HG03565 (cell line): ENCODE data around the gene TOM1L2.
"Not testable (repeated sequence)": the region's sequence is repeated elsewhere in the genome, so short reads cannot be mapped to it uniquely, and the experiment has no call there.

Source experiments
- ATAC-seq: cut with Tn5 transposase; IDR thresholded peaks from one replicate; pipeline ENCODE4 v1.9.1; 2021; ENCODE audit warnings: mild to moderate bottlenecking, moderate library complexity; ENCODE audit not compliant: unreplicated experiment

The TOM1L2 gene

DNA sequence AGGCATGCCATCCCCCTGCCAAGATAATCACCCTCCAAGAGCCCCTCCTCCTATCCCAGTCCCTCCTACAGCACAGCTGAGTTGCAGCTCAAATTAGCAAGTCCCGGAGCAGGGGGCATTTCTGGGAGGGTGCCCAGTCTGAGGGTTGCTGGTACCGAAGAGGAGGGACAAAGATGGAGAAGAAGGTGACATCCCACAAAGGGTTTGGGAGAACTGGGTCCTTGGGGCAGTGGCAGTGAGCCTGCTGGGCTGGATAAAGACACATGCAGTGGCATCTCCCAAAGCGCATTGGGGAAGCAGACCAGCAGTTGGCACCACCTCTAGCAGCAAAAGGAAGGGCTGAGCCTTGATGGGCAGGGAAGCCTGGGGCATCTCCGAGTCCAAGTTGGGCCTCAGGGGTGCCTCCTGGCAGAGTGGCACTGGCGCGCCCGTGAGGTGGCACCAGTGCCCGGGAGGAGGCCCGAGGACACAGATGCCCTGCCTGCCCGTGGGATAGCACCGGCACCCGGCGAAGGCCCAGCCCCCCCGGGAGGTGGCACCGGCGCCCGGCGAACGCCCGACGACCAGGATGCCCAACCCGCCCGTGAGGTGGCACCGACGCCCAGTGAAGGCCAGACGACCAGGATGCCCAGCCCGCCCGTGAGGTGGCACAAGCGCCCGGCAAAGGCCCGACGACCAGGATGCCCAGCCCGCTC is 622 bp downstream of the TOM1L2 start:
- ATAC-seq: no peak

DNA sequence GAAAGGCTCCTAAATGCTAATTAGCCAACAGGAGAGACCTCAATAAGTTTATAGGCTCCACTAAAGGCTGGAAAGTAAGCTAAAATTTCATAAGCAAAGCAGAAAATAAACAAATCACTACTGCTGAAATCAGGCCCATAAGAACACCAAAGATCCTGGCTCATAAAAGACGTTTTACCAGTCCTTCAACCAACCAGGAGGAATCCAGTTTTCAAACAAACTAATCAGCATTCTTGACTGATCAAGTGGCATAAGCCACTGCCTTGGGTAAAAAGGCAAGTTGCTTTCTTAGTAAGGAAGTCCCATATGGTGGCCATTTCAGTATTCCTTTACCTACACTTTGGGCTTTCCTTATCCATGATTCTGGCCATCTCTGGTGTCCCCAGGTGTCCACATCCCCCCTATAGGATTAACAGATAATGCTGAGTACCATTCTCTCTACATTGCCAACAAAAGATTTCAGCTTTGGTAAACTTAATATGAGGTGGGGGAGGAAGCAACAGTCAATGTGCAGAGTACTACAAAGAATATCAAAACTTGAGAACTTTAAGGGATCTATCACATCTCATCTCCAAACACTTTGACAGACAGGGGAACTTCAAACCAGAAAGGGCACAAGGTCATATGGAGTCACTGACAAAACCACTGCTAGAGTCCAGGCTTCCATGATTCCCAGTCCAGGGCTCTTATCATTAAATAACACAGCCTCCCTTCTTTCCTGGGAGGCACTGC is 1.3 kb downstream of the TOM1L2 start:
- ATAC-seq: no peak

DNA sequence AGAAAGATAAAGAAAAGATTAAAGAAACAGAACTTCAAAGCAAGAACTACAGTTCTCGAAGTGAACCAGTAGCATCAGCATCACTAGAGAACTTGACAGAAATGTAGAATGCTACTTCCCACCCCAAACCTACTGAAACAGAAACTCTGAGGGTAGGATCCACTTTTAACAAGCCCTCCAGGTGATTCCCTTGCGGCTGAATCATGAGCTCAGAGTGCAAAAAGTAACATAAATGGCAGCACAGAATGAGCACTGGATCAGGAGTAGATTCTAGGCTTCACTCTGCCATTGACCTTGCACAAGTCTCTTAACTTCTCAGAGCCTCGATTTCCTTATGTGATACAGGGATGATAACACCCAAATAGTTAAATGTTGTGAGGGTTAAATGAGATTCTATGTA is 5.8 kb downstream of the TOM1L2 start:
- ATAC-seq: no peak

DNA sequence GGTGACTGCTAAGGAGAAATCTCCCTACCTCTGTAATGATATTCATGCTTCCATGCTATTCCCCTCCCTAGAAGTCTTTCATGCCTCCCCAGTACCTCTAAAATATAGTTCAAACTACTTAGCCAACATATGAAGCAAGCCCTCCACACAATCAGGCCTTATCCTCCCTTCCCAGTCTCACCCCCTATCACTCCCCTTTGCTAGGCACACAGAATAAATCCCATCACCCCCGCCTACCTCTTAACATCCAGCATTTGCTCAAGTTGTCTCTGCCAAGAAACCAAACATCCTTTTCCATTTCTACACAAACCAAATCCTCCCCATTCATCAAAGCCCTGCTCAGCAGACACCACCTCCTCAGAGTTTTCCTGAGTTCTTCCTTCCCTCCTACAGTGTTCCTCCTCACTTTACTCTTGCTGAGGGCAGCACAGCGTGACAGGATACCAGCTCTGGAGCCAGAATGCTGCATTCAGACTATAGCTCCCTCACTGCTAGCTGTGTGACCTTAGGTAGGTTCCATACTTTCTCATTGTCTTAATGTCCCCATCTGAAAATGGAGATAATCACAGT is 7.0 kb downstream of the TOM1L2 start:
- ATAC-seq: no peak

DNA sequence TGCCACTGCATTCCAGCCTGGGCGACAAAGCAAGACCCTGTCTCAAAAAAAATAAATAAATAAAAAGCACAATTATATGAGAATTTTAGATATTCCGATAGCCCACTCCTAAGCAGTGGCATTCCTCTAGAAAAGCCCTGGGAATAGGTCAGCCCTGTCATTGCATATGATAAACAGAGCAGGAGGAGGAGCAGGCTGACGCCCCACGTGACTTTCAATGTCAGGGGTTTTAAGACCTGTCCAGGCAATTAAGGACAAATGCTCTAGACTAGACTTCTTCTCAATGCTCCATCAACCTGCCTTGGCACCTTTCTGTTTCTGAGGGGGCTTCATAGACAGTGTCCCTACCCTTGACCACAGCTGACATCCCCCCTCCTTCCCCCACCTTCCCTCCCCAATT is 7.5 kb downstream of the TOM1L2 start:
- no peak for ATAC-seq

DNA sequence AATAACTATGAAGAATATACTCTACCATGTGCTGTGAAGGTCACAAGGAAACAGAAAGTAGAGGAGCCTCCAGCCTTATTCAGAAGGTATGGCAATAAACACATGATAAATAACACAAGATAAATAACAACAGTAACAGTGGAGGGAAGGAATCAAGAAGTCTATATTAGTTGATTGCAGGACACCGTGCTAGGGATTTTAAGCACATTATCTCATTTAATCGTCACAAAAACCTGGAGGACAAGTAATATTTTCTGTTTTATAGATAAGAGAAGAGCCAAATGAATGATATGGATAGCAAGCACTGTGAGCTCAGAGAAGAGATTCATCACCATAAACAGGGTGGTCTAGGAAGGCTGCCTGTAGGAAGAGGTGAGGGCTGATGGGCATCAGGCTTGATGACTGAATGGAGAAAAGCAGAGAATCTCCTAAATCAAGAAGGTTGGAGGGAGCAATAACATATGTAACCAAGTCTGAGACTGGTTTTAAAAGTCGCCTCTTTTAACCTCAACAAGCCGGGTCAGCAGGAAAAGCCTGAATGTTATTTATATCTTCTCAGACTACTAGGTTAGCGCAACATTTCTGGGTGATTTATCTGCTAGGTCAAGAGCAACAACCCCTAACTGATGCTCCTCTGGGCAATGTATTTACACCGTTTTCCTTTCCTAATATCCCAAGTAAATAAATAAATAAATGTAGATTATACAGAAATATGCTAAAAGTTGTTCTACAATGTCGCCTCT is 8.3 kb downstream of the TOM1L2 start:
- ATAC-seq: no peak

DNA sequence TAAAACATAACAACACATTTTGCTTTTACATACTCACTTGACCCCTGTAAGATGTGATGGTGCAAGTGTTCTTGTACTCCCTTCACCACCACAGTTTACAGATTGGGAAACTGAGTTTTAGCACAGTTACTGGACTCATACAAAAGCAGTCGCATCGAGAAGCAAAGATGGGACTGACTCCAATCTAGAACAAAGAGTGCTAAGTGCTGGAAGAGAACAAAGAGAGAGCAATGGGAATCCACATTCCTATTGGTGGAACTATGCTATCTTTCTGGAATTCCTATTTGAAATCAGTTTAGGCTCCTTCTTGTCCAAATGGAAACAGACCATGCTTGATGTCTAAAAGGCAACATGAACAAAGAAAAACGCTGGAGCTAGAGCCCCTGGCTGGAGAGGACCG is 9.1 kb downstream of the TOM1L2 start:
- no peak for ATAC-seq

DNA sequence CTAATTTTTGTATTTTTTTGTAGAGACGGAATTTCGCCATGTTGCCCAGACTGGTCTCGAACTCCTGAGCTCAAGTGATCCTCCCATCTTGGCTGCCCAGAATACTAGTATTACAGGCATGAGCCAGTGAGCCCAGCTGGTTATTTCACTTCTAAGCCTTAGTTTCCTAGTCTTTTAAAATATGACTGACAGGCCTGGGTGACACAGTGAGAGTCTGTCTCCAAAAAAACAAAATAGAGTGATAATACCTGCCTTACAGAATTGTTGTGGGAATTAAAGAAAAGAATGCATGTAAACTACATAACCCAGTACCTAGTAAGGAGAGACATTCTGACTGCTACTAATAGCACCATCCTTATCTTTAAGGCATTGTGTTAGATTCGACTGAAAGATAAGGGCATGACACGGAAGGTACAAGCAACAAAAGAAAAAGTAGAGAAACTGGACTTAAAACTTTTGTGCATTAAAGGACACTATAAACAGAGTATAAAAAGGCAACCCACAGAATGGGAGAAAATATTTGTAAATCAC is 11.6 kb downstream of the TOM1L2 start:
- ATAC-seq: no peak

DNA sequence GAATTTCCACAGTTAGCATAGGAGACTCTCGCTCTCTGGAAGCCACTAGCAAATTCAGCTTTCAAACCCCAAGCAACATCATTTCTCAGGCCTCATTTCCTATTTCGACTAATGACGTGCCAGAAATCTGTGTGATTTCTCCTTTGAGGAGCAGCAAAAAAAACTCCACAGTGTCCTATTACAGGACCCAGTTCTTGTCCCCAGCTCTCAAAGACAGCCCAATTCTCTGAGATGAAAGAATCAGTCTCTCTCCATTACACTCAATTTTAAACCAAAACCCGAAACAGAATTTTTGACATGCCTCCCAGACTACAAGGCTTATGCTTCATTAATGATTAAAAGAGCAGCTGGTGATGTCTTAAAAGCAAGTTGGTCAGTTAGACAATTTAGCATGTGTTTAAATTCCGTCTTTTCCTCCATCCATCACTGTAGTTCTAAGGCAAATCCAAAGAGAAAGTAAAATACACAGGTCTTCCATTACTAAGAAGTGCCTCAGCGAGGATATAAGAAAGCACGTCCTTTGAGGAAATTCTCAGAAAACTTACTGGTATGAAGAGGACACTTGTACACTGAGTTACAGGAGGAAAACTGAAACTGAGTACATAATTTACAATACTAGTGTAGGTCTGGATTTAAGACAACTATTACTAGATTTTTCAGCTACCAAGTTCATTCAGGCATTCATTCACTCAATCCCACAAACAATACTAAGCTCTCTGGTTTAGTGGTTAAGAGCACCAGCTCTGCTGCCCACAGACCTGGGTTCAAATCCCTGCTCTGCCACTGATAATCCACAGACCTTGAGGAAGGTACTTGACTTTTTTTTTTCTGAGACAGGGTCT is 12.5 kb downstream of the TOM1L2 start:
- no peak for ATAC-seq

DNA sequence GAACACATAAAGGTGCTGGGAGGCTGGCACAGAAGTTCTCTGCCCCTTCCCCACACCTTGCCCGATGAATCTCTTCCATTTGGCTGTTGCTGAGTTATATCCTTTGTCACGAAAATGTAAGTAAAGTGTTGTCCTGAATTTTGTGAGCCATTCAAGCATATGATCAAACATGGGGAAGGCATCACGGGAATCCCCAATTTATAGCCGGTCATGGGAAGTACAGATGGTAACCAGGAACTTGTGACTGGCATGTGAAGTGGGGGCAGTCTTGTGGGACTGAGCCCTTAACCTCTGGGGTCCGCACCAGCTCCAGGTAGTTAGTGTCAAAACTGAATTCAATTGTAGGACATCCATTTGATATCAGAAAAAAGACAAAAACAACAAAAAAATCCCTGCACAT is 13.2 kb downstream of the TOM1L2 start:
- ATAC-seq: no peak

DNA sequence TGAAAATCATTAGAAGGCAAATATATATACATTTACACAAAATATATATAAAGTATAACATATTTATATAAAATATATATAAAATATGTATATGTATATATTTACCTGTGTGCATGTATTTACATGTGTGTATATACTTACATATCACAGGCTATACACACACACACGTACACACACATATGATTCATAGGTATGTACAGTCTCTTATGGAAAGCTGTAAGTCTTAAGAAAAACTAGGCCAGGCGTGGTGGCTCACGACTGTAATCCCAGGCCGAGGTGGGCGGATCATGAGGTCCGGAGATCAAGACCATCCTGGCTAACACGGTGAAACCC is 14.7 kb downstream of the TOM1L2 start:
- no peak for ATAC-seq

DNA sequence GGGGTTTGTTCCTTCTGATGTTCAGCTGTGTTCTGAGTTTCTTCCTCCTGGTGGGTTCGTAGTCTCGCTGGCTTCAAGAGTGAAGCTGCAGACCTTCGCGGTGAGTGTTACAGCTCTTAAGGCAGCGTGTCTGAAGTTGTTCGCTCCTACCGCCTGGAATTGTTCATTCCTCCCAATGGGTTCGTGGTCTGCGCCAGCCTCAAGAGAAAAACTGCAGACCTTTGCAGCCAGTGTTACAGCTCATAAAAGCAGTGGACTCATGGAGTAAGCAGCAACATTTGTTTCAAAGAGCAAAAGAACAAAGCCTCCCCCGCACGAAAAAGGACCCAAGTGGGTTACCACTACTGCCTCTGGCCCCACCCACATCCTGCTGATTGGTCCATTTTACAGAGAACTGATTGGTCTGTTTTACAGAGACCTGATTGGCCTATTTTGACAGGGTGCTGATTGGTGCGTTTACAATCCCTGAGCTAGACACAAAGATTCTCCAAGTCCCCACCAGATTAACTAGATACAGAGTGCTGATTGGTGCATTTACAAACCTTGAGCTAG is 16.3 kb downstream of the TOM1L2 start:
- not testable (repeated sequence) for ATAC-seq

DNA sequence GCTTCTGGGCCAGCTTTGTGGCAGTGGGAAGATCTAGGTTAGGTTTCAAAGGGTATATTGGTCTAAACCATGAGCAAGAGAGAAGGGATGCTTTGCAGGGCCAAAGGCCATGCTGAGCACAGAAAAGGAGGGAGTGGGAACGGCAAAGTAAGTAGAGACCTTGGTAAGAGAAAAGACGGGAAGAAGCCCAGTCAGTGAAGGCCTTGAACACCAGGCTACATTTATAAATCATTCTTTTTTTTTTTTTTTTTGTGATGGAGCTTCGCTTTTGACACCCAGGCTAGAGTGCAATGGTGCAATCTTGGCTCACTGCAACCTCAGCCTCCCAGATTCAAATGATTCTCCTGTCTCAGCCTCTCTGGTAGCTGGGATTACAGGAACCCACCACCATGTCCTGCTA is 18.1 kb downstream of the TOM1L2 start:
- ATAC-seq: no peak

DNA sequence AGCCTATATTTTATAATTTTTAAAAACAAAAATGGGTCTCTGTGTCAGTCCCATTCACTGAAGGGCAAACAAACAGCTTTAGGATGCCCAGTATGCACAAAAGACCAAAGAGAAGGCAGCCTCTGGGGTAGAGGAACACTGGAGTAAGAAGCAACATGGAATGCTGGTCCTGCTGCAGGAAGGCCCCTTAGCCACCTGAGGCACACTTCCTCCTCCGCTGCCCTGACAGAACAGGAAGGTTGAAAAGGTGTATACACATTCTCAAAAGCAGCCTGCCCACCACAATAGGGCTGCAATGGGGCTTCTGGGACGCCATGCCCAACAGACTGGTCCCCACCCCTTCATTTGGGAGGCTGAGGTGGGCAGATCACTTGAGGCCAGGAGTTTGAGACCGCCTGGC is 19.5 kb downstream of the TOM1L2 start:
- no peak for ATAC-seq

DNA sequence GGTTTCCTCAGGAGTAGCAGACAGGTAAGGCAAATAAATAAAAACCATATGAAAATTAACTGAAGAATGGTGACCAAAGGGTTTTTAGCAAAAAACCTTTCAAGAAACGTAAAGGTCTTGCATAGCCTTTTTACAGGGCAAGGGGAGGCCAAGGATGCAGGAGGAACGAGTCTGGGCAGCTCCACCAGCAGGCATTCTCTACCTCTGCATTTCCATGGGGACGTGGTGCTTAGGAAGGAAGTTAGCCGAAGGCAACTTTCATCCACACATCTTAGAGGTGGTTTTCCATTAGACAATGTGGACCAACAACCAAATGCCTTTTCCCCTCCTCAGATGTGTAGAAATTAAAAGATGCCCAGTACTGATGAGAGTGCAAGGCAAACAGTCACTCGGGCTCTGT is 20.7 kb downstream of the TOM1L2 start:
- no peak for ATAC-seq

DNA sequence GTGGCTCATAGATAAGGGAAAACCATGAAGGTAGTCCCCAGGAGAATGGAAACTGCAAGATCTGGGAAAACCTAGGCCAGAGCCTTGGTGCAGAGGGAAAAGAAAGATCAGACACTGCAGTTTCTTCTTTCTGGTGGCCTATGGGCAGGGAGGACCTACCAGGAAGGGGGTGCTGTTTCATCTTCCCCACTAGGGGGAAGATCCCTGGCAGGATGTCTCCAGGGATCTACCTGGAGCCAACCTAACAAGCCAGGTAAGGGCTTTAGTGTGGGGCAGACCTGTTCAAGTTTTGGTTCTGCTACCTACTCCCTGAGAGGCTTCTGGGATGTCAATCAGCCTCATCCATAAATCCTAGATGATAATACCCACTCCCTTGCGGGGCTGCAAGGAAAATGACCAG is 21.4 kb downstream of the TOM1L2 start:
- ATAC-seq: no peak

DNA sequence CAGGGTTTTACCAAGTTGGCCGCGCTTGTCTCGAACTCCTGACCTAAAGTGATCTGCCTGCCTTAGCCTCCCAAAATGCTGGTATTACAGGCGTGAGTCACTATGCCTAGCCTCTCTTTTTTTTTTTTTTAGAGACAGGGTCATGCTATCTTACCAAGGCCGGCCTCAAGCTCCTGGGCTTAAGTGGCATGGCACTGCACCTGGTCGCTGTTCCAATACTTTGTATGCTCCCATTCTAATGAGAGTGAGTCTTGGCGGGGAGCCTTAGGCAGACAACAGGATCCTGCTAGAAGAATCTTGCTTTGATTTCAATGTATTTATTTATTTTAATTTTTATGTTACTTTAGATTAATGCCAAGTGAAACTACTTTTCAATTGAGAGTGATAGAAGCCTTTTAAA is 21.9 kb downstream of the TOM1L2 start:
- ATAC-seq: no peak

DNA sequence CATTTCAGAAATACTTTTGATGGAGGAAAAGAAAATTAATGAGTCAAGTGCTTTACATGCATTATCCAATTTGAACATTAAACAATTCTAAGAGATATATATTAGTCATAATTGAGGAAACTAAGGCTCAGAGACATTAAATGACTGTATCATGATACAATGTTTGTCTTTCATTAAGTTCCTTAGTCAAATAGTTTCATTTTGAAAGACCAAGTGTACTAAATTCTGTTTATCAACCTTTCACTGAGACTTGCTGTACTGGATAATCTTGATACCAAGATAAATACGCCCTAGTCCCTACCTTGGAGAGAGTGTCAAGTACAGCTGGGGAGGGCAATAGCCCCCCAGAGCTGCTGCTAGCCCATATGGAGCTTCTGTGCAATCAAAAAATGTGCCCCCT is 24.2 kb downstream of the TOM1L2 start:
- no peak for ATAC-seq

DNA sequence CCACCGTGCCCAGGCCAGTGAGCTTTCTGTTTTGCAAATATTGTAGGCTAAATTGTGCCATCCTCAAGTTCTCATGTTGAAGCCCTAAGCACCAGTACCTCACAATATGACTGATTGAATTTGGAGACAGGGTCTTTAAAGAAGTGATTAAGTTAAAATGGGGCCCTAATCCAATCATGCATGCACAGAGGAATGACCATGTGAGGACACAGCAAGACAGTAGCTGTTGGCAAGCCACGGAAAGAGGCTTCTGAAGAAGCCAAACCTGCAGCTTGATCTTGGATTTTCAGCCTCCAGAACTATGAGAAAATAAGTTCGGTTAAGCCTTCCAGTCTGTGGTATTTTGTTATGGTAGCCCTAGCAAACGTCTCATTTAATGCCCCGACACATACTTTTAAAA is 24.9 kb downstream of the TOM1L2 start:
- no peak for ATAC-seq

DNA sequence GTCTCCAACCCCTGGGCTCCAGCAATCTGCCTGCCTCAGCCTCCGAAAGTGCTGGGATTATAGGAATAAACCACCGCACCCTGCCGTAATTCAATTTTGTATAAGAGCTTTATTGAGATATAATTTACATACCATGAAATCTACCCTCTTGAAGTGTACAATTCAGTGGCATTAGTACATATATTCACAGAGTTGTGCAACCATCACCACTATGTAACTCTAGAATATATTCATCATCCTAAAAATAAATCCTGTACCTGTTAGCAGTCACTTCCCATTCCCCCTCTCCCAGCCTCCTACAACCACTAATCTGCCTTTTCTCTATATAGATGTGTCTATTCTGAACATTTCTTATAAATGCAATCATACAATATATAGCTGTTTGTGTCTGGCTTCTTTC is 26.1 kb downstream of the TOM1L2 start:
- ATAC-seq: no peak
